Endometrial microvascular endothelial cells (primary cell): ENCODE measurements around the gene GHITM. TPM values are rescaled to one million over a fixed set of nuclear protein-coding genes. Genes with fewer than 3 reads are reported as not detected.
"Not testable (repeated sequence)": the region's sequence is repeated elsewhere in the genome, so short reads cannot be mapped to it uniquely, and the experiment has no call there.

Experiments
- in situ Hi-C: cut with HindIII; loops from 2 replicates; pipeline ENCODE4 v1.10.0; 2017; ENCODE audit warnings: low sequenced_read_pairs, low pct_unique_long_range_greater_than_20kb; ENCODE audit errors: inconsistent ontology term
- total RNA-seq: library from RNA; depleted of rRNA; stranded (reverse); fragments of >200 nt; gene quantifications from one replicate; pipeline ENCODE4 v1.2.3, GENCODE V29; 2015; ENCODE audit errors: inconsistent ontology term

The GHITM gene, protein sequence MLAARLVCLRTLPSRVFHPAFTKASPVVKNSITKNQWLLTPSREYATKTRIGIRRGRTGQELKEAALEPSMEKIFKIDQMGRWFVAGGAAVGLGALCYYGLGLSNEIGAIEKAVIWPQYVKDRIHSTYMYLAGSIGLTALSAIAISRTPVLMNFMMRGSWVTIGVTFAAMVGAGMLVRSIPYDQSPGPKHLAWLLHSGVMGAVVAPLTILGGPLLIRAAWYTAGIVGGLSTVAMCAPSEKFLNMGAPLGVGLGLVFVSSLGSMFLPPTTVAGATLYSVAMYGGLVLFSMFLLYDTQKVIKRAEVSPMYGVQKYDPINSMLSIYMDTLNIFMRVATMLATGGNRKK
- 199 TPM for total RNA-seq

DNA sequence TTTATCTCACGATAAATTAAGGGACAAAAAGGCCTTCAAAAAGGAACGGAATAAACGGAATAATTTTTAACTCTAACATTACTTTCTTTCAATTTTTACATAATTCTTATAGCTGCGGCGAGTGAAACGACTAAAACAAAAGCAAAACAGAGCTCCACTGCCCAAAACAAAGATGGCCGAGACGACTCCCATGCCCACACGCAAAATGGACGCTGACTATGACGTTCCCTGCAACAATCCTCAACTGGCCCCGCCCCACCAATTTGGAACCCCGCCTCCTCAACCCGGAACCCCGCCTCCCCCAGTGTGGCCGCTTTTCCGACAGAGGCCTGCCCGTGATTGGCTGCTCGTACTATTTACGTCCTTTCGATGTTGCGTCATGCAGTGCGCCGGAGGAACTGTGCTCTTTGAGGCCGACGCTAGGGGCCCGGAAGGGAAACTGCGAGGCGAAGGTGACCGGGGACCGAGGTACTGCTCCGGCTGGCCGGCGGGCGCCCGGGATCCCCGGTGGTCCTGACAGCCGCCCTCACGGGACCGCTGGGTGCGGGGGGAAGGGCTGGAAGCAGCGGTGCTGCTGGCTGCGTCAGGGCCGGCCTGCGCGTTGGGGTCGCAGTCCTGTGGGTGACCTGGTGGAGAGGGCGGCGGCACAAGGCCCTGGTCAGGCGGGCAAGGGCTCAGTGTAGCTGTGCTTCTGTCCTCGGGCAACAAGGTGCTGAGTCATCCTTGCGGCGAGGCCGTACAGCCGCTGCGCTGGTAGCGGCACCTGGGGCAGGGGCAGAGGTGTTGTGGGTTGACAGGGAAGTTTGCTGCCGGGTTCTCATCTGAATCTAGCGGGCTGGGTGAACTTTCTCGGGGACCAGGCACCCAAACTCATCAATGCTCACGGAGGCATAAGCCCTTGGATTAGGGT is at the start of gene GHITM:
Gene GHITM (plus strand): TSS at position 384 of the 910 bp plus-strand sequence. CDS start 1,992 bp downstream, outside the sequence.
- in situ Hi-C loops, result no loop called here

DNA sequence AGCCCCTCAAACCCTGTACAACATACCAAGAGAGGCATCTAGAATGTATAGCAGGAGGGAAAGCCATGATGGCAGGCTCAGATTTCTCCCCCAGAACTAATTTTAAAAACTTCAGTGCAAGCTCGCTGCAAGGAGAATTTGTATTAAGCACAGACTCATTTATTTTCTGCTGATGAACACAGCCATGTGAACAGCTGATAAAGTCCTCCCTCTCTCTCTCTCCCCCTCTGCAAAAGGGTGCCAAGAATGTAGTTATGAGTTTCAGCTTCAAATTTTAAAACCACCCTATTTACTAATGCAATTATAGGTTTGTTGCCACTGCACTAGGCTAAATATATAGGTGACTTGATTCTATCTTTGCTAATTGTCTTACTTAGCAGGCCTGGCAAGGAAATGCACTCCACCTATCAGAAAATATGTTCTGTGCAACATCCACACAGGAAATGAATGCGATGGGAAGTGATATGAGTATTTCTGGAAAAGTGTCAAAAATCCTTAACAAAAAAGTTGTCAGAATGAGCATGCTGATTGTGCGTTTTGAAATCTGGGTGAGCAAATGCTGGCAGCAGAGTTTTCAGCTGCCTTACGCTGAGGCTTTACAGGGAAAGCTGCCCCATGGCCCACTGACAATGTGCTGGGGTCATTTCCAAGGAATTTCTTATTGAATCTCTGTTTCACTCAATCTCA is 43.4 kb upstream of the GHITM start:
- in situ Hi-C loops, result no loop called here

DNA sequence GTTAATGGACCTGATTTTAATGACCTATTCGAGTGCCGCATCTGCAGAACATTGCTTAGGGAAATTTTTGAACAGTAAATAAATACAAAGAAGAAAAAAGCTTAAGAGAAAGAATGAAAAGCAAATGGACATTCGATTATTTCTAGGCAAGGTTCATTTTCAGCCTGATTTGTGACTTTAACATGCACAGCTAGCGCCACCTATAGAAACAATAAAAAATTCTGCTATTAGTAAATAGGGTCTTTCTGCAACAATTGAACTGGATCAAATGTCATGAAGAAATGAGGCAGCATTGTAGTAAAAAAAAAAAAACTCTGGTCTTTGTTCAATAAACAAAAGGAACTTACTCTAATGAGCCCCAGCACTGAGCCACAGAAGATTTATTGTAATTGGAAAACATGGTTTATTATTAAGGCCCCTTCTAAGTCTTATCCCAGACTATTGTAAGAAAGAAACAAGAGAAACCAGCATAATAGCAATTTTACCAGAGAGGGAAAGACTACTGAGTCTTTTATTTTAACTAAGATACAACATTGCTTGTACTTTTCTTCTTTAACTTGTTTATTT is 41.4 kb upstream of the GHITM start:
- in situ Hi-C loops, result no loop called here

DNA sequence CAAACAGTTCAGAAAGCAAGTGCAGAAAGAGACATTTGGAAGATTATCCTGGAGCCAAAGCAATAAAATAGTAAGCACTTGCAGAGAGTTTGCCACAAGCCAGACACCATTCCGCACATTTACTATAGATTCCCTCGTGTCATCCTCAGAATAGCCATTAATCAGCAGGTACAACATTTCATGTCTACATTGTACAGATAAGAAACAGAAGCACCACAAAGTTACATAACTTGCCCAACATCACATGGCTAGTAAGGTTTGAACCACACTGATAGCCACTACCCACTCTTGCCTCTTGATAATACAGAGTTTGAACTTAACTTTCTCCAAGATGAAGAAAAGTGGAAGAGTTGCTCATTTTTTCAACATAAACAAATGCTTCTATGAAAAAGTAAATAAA is 40.6 kb upstream of the GHITM start:
- in situ Hi-C loops, result no loop called here

DNA sequence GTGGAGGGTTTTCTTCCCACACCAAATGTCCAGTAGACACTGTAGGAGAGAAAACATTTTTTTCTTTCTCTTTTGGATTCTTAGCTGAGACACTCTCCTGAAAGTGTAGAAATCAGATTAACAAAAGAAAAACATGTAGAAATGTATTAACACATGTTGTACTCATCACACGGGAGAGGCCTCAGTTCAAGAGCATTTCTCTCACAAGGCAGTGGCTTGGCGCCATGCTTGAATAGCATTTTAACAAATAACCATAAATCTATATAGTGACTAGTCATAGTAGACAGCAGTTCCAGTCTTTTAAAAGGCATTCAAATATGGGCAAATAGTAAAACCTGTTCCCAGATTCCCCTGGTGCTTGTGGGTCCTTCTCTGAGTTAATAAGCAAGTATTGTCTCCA is 38.3 kb upstream of the GHITM start:
- in situ Hi-C loops, result no loop called here

DNA sequence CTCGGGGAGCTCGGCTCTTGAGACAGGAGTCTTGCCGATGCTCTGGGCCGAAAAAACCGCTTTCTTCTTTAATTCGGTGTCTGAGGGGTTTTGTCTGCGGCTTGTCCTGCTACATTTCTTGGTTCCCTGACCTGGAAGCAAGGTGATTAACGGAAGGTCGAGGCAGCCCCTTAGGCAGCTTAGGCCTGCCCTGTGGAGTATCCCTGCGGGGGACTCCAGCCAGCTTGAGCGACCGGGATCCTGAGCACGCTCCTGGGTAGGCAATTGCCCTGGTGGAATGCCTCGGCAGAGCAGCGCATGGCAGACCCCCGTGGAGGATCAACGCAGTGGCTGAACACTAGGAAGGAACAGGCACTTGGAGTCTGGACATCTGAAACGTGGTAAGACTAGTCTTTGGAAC is 30.5 kb upstream of the GHITM start:
- in situ Hi-C loops, result no loop called here

DNA sequence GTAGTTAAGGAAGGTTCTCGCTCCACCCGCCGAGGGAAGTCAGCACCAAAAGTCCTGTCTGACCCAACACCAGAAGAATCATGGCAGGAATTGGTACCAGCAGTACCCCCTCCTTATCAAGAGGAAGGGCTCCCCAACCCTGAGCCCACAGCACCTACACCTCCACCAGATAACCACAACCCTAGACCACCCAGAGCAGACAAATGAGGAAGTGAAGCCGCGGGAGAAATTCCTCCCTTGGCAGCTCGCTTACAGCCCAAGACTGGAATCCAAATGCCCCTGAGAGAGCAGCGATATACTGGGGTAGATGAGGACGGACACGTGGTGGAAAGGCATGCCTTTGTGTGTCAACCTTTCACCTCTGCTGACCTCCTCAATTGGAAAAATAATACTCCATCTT is 29.5 kb upstream of the GHITM start:
- in situ Hi-C loops, result not testable (repeated sequence)

DNA sequence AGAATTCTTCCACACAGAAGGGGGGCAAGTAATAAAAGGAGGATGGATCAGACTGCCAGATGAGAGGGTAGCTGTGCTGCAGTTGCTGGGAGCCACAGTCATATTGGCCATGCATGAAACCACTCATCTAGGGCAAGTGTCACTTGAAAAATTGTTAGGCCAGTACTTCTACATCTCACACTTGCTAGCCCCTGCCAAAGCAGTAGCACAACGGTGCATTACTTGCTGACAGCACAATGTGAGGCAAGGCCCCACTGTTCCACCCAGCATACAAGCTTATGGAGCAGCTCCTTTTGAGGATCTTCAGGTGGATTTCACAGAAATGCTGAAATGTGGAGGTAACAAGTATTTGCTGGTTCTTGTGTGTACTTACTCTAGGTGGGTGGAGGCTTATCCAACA is 25.8 kb upstream of the GHITM start:
- in situ Hi-C loops, result not testable (repeated sequence)

DNA sequence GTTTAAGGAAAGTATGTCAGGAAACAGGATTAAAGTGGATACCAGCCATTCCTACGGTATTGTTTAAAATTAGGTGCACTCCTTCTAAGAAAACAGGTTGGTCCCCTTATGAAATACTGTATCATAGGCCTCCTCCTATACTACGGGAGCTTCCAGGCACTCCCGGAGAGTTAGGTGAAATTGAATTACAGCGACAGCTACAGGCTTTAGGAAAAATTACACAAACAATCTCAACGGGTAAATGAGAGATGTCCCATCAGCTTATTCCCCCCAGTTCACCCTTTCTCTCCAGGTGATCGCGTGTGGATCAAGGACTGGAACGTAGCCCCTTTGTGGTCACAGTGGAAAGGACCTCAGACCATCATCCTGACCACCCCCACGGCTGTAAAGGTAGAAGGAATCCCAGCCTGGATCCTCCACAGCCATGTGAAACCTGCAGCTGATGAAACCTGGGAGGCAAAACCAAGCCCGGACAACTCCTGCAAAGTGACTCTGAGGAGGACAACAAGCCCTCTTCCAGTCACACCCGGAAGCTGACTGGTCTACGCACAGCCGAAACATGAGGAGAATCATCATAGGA is 25.1 kb upstream of the GHITM start:
- in situ Hi-C loops, result no loop called here

DNA sequence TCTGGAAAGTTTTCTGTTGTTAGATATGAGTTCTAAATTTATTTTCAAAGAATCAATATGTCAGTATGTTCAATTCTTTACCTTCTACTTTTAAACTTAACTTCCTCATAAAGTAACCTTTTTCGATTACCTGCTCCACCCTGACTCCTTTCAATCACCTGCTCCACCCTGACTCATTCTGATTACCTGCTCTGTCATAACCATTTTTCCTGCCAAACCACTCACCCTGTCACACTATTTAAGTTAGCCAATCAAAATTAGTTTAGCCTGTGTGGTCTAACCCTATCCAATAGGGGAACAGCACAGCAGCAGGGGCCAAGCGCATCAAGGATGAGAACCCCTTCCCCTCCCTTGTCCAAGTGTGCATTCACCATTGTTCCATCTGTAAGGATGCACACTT is 22.1 kb upstream of the GHITM start:
- in situ Hi-C loops, result not testable (repeated sequence)

DNA sequence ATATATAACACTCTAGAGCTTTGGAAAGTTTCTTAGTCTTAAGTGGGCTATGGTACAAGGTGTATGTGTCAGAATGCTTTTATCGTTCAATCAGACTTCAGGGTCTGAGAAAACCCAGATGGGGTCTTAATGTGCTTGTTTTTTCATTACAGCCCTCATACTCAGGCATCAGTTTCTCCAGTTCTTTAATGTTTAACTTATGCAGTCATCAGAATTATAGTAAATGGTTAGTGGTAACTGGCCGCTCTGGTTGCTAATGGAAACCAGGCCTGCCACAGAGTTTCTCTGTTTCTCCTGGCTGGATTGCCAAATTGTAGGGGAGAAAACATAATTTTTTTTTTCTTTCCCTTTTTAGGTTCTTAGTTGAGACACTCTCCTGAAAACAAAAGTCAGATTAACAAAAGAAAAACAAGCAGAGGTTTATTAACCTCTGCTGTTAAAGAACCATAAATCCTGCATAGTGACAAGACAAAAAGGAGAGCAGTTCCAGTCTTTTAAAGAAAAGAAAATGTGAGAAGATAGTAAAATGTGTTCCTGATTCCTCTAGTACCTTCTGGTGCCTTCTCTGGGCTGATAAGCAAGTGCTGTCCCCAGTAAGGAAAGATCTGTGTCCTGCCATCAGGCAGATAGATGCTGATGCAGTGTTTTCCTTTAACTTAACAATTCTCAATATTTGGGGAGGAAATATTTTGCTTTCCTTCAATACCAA is 21.5 kb upstream of the GHITM start:
- in situ Hi-C loops, result no loop called here

DNA sequence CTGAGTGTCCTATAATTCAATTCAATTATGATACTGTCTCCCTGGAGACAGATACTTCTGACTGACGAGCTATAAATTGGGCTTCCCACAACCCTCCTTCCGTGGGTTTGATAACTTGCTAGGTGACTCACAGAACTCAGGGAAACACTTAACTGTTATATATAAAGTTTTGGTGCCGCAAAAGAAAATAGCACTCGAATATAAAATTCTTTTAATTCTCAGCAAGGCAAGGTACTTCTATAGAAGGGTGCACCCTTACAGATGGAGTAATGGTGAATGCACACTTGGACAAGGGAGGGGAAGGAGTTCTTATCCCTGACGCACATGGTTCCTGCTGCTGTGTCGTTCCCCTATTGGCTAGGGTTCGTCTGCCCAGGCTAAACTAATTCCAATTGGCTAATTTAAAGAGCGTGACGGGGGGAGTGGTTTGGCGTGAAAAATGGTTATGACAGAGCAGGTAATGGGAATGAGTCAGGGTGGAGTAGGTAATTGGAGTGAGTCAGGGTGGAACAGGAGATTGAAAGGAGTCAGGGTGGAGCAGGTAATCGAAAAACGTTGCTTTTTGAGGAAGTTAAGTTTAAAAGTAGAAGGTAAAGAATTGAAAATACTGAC is 20.8 kb upstream of the GHITM start:
- in situ Hi-C loops, result no loop called here

DNA sequence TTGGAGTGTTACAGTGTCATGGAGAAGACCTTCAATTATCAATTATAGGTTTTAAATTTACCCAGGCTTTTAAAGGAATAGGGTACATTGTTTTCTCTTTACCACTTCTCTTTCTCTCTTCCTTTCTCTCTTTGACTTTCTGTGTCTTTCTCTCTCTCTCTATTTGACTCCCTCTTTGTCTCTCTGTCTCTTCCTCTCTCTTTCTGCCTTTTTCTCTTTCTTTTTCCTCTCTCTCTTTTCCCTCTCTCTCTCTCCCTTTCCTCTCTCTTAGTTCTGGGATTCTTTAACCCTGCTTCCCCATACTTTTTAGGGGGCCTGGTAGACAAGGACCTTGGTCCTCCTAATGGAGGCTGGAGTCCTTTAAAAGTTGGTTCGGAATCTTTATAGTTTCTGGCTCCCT is 15.9 kb upstream of the GHITM start:
- in situ Hi-C loops, result no loop called here

DNA sequence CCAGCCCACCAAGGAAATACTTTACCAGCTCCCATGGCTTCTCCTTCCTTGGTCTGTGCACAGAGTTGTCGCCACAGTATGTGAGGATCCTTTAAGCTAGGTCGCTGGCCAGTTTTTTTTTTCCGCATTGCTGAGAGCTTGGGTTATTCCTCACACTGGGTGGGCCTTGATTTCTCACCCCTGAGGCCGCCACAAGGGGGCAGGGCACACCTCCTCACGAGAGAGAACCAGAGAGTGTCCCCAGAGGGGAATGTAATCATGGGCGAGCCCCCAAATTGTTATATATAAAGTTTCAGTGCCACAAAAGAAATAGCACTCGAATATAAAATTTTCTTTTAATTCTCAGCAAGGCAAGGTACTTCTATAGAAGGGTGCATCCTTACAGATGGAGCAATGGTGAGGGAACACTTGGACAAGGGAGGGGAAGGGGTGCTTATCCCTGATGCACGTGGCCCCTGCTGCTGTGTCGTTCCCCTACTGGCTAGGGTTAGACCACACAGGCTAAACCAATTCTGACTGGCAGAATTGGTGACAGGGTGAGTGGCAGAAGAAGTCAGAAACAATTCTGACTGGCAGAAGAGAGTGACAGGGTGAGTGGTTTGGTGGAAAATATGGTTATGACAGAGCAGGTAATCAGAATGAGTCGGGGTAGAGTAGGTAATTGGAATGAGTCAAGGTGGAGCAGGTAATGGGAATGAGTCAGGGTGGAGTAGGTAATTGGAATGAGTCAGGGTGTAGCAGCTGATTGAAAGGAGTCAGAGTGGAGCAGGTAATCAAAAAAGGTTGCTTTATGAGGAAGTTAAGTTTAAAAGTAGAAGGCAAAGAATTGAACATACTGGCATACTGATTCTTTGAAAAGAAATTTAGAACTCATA is 13.2 kb upstream of the GHITM start:
- in situ Hi-C loops, result not testable (repeated sequence)

DNA sequence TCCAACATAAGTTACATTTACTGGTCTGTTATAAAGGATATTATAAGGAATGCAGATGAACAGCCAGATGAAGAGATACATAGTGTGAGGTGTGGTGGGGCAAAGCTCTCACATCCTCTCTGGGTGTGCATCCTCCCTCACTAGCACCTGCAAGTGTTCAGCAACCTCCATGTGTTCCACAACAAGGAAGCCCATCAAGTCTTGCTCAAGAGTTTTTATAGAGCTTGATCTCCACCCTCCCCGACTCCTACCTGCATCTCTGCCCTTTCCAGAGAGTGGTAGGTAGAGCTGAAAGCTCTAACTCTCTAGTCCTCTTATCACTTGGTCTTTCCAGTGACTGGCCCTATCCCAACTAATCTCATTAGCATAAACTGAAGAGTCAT is 12.5 kb upstream of the GHITM start:
- in situ Hi-C loops, result no loop called here

DNA sequence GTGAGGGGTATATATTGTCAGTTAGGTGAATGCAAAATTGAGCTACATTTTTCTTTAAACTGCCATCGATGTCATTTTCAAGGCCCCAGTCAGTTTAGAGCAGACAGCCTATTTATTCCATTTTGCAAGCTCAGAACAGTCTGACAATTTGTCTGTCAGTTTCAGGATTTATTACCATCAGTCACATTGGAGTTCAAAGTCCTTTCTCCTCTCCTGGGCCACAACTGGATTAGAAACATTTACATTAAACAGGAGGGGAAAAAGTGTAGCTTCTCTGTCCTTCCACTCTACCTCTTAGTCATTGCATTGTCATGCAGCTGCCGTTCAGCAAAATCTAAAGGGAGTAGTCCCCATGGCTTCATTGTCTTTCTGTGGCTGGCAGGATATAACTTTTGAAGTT is 3.5 kb upstream of the GHITM start:
- in situ Hi-C loops, result no loop called here

DNA sequence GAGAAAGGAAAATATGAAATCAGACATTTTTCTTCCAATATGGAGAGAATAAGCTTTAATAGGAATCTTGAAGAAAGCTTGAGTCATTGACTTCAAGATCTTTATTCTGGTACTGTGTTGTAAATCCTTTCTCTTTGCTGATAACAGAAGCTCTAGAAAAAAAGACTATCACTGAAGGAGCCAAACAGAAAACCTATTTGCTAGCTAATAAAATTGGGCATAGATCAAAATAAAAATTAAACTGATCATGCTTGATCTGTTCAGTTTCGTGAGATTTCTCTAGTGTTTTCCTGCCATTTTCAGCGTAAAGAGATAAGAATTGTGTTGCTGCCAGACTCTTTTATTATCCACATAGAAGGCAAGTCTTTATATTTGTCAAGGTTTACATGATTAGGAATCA is 1.5 kb upstream of the GHITM start:
- in situ Hi-C loops, result no loop called here
